Activated CD8-positive, alpha-beta T cell treated with anti-CD3 and anti-CD28 coated beads for 36 hours (primary cell): ENCODE measurements around the gene VCL. TPM values are rescaled to one million over a fixed set of nuclear protein-coding genes. Genes with fewer than 3 reads are reported as not detected.

Source experiments
- ATAC-seq: fragments of 200-7000 bp; cut with Tn5 transposase; one replicate; pipeline ENCODE4 v1.10.0; 2021; ENCODE audit warnings: mild to moderate bottlenecking, moderate library complexity
- CTCF ChIA-PET: fragments of 350-600 bp; sonication (Branson Sonifier 250); formaldehyde crosslinking; loops from one replicate; lab custom pipeline; 2021; ENCODE audit warnings: antibody characterized with exemption; lab: Charles Lee
- POLR2A ChIA-PET: fragments of 350-600 bp; sonication (Branson Sonifier 250); formaldehyde crosslinking; loops from one replicate; lab custom pipeline; 2021; ENCODE audit warnings: antibody characterized with exemption; lab: Charles Lee
- DNase-seq: peaks from one replicate; pipeline ENCODE4 v3.0.0-alpha.2; 2020
- H3K27ac Mint-ChIP-seq: one replicate; pipeline ENCODE4 v1.8.0; 2021; ENCODE audit warnings: mild to moderate bottlenecking, mixed read lengths
- H3K27me3 Mint-ChIP-seq: one replicate; pipeline ENCODE4 v1.8.0; 2021; ENCODE audit warnings: mixed read lengths
- H3K36me3 Mint-ChIP-seq: one replicate; pipeline ENCODE4 v1.8.0; 2021; ENCODE audit warnings: low read depth, mixed read lengths
- H3K4me1 Mint-ChIP-seq: one replicate; pipeline ENCODE4 v1.8.0; 2021; ENCODE audit warnings: low read depth, mixed read lengths
- H3K4me3 Mint-ChIP-seq: one replicate; pipeline ENCODE4 v1.8.0; 2021; ENCODE audit warnings: mild to moderate bottlenecking, moderate library complexity, mixed read lengths
- H3K9me3 Mint-ChIP-seq: one replicate; pipeline ENCODE4 v1.8.0; 2021; ENCODE audit warnings: mixed read lengths
- intact Hi-C: fragments of 100-400 bp; cut with micrococcal nuclease; formaldehyde crosslinking; loops from one replicate; pipeline ENCODE4 v1.10.0; 2022
- total RNA-seq, 2 experiments: library from RNA; stranded (reverse); gene quantifications; one replicate each; pipeline ENCODE4 v1.2.3, GENCODE V29; 2021
- TF ChIP-seq, protein P1 (sequence below): fragments of 200-600 bp; IDR thresholded peaks from one replicate; pipeline ENCODE4 v1.8.0; 2022; ENCODE audit warnings: antibody characterized with exemption, mild to moderate bottlenecking

Gene VCL
- total RNA-seq, 2 experiments from 2014 or later, result 16.9 to 17.7 TPM

GRCh38 chr10:74040200-74041126, 42.5 kb downstream of the VCL start:
- DNase-seq (no peak), ATAC-seq (no peak)
- CTCF ChIA-PET, result interaction anchor here (0.6 to 2.1 kb wide), 2 partner anchors 9 to 14 kb away, joined by 3 to 12 read pairs; no protein-coding TSS in a partner anchor
- Mint-ChIP-seq H3K4me3 (no peak overlapping the region), H3K27ac (no peak overlapping the region), H3K4me1 (peaks cover 10% of the 10 kb centered on the region), H3K36me3 (no peaks in the 10 kb centered on the region), H3K27me3 (no peaks in the 10 kb centered on the region), H3K9me3 (no peaks in the 10 kb centered on the region)
- intact Hi-C loops, result no loop called here
- POLR2A ChIA-PET, result interaction anchor here (1.0 to 1.6 kb wide), 2 partner anchors 18 to 19 kb away, joined by 3 to 4 read pairs; no protein-coding TSS in a partner anchor
- TF ChIP-seq, protein P1, sequence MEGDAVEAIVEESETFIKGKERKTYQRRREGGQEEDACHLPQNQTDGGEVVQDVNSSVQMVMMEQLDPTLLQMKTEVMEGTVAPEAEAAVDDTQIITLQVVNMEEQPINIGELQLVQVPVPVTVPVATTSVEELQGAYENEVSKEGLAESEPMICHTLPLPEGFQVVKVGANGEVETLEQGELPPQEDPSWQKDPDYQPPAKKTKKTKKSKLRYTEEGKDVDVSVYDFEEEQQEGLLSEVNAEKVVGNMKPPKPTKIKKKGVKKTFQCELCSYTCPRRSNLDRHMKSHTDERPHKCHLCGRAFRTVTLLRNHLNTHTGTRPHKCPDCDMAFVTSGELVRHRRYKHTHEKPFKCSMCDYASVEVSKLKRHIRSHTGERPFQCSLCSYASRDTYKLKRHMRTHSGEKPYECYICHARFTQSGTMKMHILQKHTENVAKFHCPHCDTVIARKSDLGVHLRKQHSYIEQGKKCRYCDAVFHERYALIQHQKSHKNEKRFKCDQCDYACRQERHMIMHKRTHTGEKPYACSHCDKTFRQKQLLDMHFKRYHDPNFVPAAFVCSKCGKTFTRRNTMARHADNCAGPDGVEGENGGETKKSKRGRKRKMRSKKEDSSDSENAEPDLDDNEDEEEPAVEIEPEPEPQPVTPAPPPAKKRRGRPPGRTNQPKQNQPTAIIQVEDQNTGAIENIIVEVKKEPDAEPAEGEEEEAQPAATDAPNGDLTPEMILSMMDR, result no peak

GRCh38 chr10:74044419-74044818, 46.5 kb downstream of the VCL start:
- ATAC-seq, result no peak
- no peak overlapping the region for H3K4me3 Mint-ChIP-seq
- intact Hi-C loops, result no loop called here
- H3K9me3 Mint-ChIP-seq, result no peaks in the 10 kb centered on the region
- CTCF ChIA-PET, result no interaction called here
- POLR2A ChIA-PET, result interaction anchor here (1.3 kb wide), 1 partner anchor 12 kb away, joined by 3 read pairs; no protein-coding TSS in a partner anchor
- no peaks in the 10 kb centered on the region for H3K27me3 Mint-ChIP-seq
- DNase-seq, result no peak
- no peak overlapping the region for H3K27ac Mint-ChIP-seq
- peaks cover 9% of the 10 kb centered on the region for H3K4me1 Mint-ChIP-seq
- H3K36me3 Mint-ChIP-seq, result no peaks in the 10 kb centered on the region
- TF ChIP-seq, protein P1, result no peak

DNA sequence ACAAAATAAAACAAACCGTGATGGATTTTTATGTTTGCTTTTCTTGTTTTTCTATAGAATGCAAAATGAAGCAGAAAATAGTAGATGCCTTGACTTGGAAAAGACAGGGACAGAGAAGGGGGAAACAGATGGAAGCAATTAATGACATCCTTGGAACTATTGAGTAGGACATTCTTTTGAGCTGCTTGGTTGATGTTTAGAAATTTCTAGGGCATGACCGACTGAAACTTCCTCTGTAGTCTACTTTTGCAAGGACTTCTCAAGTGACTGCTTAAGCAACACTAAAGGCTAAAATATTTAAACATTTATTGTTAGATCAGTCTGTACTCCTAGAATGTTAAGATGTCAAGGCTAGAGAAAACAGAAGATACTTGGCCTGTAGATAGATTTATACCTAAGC, 49.4 kb downstream of the VCL start:
- Mint-ChIP-seq H3K4me1 (peaks cover 2% of the 10 kb centered on the region), H3K4me3 (no peak overlapping the region), H3K9me3 (no peaks in the 10 kb centered on the region), H3K36me3 (no peaks in the 10 kb centered on the region), H3K27me3 (no peaks in the 10 kb centered on the region), H3K27ac (no peak overlapping the region)
- DNase-seq, result no peak
- TF ChIP-seq, protein P1, result no peak
- ChIA-PET CTCF (interaction anchor here (1.3 kb wide), 1 partner anchor 161 kb away, joined by 3 read pairs; no protein-coding TSS in a partner anchor), POLR2A (interaction anchor here (0.6 kb wide), 1 partner anchor 212 kb away, joined by 3 read pairs; no protein-coding TSS in a partner anchor)
- intact Hi-C loops, result no loop called here
- no peak for ATAC-seq

GRCh38 chr10:74047871-74048270, 50.0 kb downstream of the VCL start:
- CTCF ChIA-PET, result interaction anchor here (1.3 to 2.6 kb wide), 2 partner anchors 27 to 162 kb away, joined by 3 to 5 read pairs; no protein-coding TSS in a partner anchor
- Mint-ChIP-seq H3K9me3 (no peaks in the 10 kb centered on the region), H3K27me3 (no peaks in the 10 kb centered on the region), H3K27ac (no peak overlapping the region), H3K4me3 (no peak overlapping the region), H3K36me3 (no peaks in the 10 kb centered on the region), H3K4me1 (peaks cover 2% of the 10 kb centered on the region)
- DNase-seq, result no peak
- POLR2A ChIA-PET, result no interaction called here
- TF ChIP-seq, protein P1, result no peak
- intact Hi-C loops, result no loop called here
- ATAC-seq, result no peak

DNA sequence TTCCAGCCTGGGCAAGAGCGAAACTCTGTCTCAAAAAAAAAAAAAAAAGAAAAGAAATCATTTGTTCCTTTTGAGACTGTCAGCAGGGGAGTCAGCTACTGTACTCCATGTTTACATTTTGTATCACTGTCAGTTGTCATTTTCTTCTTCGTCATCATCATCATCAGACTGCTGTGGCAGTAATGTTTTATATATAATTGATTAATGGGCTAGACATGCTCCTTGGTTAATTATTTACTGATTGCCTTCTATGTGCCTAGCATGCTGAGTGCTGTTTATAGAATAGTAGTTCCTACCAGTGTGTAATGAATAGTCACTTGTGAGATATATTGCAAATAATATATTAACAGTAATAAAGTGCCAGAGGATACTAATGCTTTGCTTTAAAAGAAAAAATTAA, 50.5 kb downstream of the VCL start:
- Mint-ChIP-seq H3K4me1 (peaks cover 5% of the 10 kb centered on the region), H3K27ac (no peak overlapping the region), H3K36me3 (no peaks in the 10 kb centered on the region), H3K4me3 (no peak overlapping the region), H3K27me3 (no peaks in the 10 kb centered on the region), H3K9me3 (no peaks in the 10 kb centered on the region)
- TF ChIP-seq, protein P1, result no peak
- no peak for DNase-seq
- intact Hi-C loops, result no loop called here
- ChIA-PET CTCF (interaction anchor here (1.1 to 2.6 kb wide), 5 partner anchors 8 to 162 kb away, joined by 3 to 12 read pairs (median 5); no protein-coding TSS in a partner anchor), POLR2A (no interaction called here)
- ATAC-seq, result no peak
